MCF 10A (cell line): ENCODE measurements around the gene INTS11. TPM values are rescaled to one million over a fixed set of nuclear protein-coding genes. Genes with fewer than 3 reads are reported as not detected.
A peak's percentile ranks its signal among the peaks of the same experiment; 100 is the strongest.

Experiments
- BruUV-seq: library from RNA; stranded (reverse); fragments of 400-500 nt; replicated peaks from 2 replicates; lab custom pipeline; 2021; lab: Mats Ljungman, UMichigan
- CTCF ChIA-PET: fragments of 300-600 bp; sonication (Branson Sonifier 250); formaldehyde crosslinking; extraction: SDS; loops from one replicate; lab custom pipeline; 2021; ENCODE audit warnings: antibody characterized with exemption, inconsistent platforms; lab: Yijun Ruan, JAX
- POLR2A ChIA-PET: fragments of 300-600, 350-650 bp; sonication (Branson Sonifier 250); formaldehyde crosslinking; extraction: SDS; loops from one replicate; lab custom pipeline; 2020; ENCODE audit warnings: antibody characterized with exemption, inconsistent platforms; lab: Yijun Ruan, JAX
- DNase-seq: peaks from one replicate; pipeline ENCODE4 v3.0.0-alpha.2; 2018; ENCODE audit not compliant: unreplicated experiment
- H3K27ac Mint-ChIP-seq: one replicate; pipeline ENCODE4 v1.8.0; 2022; ENCODE audit warnings: mild to moderate bottlenecking, low read depth, mixed read lengths; ENCODE audit not compliant: unreplicated experiment
- H3K27me3 Mint-ChIP-seq: one replicate; pipeline ENCODE4 v1.8.0; 2022; ENCODE audit warnings: mixed read lengths; ENCODE audit not compliant: insufficient read depth, unreplicated experiment
- H3K36me3 Mint-ChIP-seq: one replicate; pipeline ENCODE4 v1.8.0; 2022; ENCODE audit warnings: mild to moderate bottlenecking, moderate library complexity, mixed read lengths; ENCODE audit not compliant: insufficient read depth, unreplicated experiment
- H3K4me1 Mint-ChIP-seq: one replicate; pipeline ENCODE4 v1.8.0; 2022; ENCODE audit warnings: mixed read lengths; ENCODE audit not compliant: insufficient read depth, unreplicated experiment
- H3K4me3 Mint-ChIP-seq: one replicate; pipeline ENCODE4 v1.8.0; 2022; ENCODE audit warnings: mild to moderate bottlenecking, moderate library complexity, mixed read lengths; ENCODE audit not compliant: unreplicated experiment
- H3K9me3 Mint-ChIP-seq: one replicate; pipeline ENCODE4 v1.8.0; 2022; ENCODE audit warnings: mixed read lengths; ENCODE audit not compliant: unreplicated experiment
- CTCF ChIP-seq: fragments of 200-600 bp; IDR thresholded peaks from one replicate; pipeline ENCODE4 v1.8.0; 2022; ENCODE audit warnings: antibody characterized with exemption, mild to moderate bottlenecking; ENCODE audit not compliant: unreplicated experiment
- intact Hi-C: fragments of 100-400 bp; cut with micrococcal nuclease; formaldehyde crosslinking; loops from 2 replicates; pipeline ENCODE4 v1.14.1; 2022
- total RNA-seq: library from RNA; stranded (reverse); gene quantifications from 2 replicates; pipeline ENCODE4 v1.2.3, GENCODE V29; 2022

INTS11 gene
- total RNA-seq, 1 experiment from 2014 or later, result 122 TPM

- intact Hi-C loops, result no loop called here
- no peak overlapping the region for H3K27ac Mint-ChIP-seq
- BruUV-seq, result no TSS peak
- no peaks in the 10 kb centered on the region for H3K27me3 Mint-ChIP-seq
- CTCF ChIA-PET, result interaction anchor here (0.8 to 1.2 kb wide), 3 partner anchors 18 to 195 kb away, joined by 3 to 4 read pairs (median 4); no protein-coding TSS in a partner anchor
- H3K4me1 Mint-ChIP-seq, result peaks cover 12% of the 10 kb centered on the region
- POLR2A ChIA-PET, result interaction anchor here (0.9 to 1.4 kb wide), 7 partner anchors 8 to 65 kb away, joined by 3 to 12 read pairs (median 5); partner anchors contain the start of genes AURKAIP1 and UBE2J2
- H3K4me3 Mint-ChIP-seq, result peak overlapping the region; percentile 81
- no peaks in the 10 kb centered on the region for H3K9me3 Mint-ChIP-seq
- no peak for TF ChIP-seq CTCF
- H3K36me3 Mint-ChIP-seq, result peaks cover 49% of the 10 kb centered on the region
- DNase-seq, result no peak
Measured at GRCh38 chr1:1310109-1310385, 14.4 kb downstream of the INTS11 start.

- CTCF ChIA-PET, result interaction anchor here (0.7 to 1.2 kb wide), 5 partner anchors 18 to 195 kb away, joined by 3 to 4 read pairs (median 4); no protein-coding TSS in a partner anchor
- BruUV-seq, result no TSS peak
- intact Hi-C loops, result no loop called here
Measured at GRCh38 chr1:1309251-1310108, 15.0 kb downstream of the INTS11 start.

GRCh38 chr1:1308756-1309250, 15.7 kb downstream of the INTS11 start:
- Mint-ChIP-seq H3K9me3 (no peaks in the 10 kb centered on the region), H3K36me3 (peaks cover 45% of the 10 kb centered on the region), H3K4me1 (peaks cover 20% of the 10 kb centered on the region), H3K27me3 (no peaks in the 10 kb centered on the region), H3K27ac (peak overlapping the region; percentile 51), H3K4me3 (peak overlapping the region; percentile 81)
- DNase-seq, result no peak
- CTCF ChIA-PET, result no interaction called here
- TF ChIP-seq CTCF, result no peak
- intact Hi-C loops, result loop anchor here (1.0 kb wide), 1 partner anchor 39 kb away; no protein-coding TSS in a partner anchor
- POLR2A ChIA-PET, result interaction anchor here (0.7 to 1.4 kb wide), 7 partner anchors 9 to 197 kb away, joined by 3 to 12 read pairs (median 3); partner anchors contain the start of genes AURKAIP1 and UBE2J2
- no TSS peak for BruUV-seq

More at GRCh38 chr1:1309251-1310108, 15.0 kb downstream of the INTS11 start:
- DNase-seq, result no peak
- Mint-ChIP-seq H3K9me3 (no peaks in the 10 kb centered on the region), H3K36me3 (peaks cover 48% of the 10 kb centered on the region), H3K27ac (no peak overlapping the region), H3K4me3 (peak overlapping the region; percentile 81), H3K27me3 (no peaks in the 10 kb centered on the region), H3K4me1 (peaks cover 15% of the 10 kb centered on the region)
- no peak for TF ChIP-seq CTCF
- POLR2A ChIA-PET, result interaction anchor here (0.6 to 1.4 kb wide), 11 partner anchors 9 to 303 kb away, joined by 3 to 12 read pairs (median 3); partner anchors contain the start of genes AURKAIP1 and UBE2J2
